GM19193 (cell line): ENCODE data around the gene TMEM59.

ENCODE experiments used
- POLR2A ChIP-seq: IDR thresholded peaks from 4 replicates; pipeline ENCODE4 v1.6.1; 2011; ENCODE audit not compliant: insufficient read depth, insufficient read length; ENCODE audit errors: extremely low read depth

Gene TMEM59

DNA sequence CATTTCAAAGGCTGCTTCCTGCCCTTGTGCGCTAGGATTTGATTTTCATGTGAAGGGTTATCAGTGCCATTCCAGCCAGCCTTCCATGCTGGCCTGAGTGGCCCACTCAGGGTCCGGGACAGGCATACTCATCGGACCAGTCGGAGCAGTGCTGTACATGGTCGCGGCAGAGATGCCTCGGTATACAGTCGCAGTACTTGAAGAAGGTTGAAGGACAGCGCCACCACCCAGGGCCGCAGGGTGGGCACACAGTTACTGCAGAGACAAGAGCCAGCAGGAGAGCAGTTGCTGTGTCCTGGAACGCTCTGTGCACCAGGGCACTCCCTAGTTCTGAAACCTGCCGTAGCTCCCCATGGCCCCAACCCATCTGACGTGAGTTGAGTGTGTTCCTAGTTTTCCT is 44.1 kb downstream of the TMEM59 start:
- TF ChIP-seq POLR2A, result no peak

DNA sequence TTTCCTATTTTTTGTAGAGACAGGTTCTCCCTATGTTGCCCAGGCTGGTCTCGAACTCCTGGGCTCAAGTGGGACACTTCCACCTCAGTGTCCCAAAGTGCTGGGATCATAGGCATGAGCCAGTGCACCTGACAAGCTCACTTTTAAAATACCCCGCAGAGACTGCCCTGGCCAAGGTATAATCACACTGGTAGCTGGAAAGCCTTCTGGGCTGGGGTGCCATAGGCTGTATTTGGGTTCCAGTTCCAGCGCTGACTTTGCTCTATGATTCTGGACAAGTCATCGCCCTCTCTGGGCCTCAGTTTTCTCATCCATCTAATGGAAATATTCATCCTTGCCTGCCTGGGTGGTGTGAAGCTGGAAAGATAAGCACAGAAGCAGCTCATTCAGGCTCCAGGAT is 45.4 kb downstream of the TMEM59 start:
- no peak for TF ChIP-seq POLR2A

DNA sequence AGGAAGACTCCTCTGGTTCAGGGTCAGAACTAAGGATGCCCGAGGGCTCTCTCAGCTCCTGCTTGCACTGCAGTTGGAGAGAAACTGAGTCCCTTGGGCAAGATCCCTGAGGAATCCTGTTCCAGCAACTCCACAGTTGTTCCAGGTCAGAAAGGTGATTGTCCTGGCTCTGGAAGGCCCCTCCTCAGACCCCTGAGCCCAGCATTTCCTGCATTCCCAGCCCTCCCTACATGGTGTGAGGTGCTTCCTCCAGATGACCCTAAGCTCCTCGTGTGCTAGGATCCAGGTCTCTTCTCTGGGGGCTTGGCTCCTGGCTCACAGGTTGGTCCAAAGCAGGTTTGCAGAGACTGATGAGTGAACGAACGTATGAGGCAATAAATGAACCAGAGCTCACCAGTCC is 46.5 kb downstream of the TMEM59 start:
- TF ChIP-seq POLR2A, result no peak

DNA sequence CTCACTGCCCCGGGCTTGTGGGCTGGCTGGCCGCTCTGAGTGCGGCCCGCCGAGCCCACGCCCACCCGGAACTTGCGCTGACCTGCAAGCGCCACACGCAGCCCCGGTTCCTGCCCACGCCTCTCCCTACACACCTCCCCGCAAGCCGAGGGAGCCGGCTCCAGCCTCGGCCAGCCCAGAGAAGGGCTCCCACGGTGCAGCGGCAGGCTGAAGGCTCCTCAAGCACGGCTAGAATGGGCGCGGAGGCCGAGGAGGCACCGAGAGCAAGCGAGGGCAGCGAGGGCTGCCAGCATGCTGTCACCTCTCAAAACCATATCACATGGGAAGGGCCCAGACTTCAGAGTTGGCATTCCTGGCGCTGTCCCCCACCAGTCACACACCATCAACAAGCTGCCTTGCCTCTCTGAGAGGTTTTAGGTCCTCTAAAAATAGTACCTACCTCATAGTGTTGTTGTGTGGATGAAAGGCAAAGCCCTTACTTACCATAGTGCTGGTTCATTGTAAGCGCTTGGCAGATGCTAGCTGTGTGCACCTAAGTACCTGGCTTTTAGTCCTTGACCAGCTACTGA is 48.4 kb downstream of the TMEM59 start:
- TF ChIP-seq POLR2A, result no peak

DNA sequence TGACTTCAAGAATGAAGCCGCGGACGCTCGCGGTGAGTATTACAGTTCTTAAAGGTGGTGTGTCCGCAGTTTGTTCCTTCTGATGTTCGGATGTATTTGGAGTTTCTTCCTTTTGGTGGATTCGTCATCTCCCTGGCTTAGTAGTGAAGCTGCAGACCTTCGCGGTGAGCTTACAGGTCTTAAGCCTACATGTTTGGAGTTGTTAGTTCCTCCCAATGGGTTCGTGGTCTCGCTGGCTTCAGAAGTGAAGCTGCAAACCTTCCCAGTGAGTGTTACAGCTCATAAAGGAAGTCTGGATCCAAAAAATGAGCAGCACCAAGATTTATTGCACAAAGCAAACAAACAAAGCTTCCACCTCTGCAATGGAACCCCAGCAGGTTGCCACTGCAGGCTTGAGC is 49.8 kb downstream of the TMEM59 start:
- TF ChIP-seq POLR2A, result no peak

DNA sequence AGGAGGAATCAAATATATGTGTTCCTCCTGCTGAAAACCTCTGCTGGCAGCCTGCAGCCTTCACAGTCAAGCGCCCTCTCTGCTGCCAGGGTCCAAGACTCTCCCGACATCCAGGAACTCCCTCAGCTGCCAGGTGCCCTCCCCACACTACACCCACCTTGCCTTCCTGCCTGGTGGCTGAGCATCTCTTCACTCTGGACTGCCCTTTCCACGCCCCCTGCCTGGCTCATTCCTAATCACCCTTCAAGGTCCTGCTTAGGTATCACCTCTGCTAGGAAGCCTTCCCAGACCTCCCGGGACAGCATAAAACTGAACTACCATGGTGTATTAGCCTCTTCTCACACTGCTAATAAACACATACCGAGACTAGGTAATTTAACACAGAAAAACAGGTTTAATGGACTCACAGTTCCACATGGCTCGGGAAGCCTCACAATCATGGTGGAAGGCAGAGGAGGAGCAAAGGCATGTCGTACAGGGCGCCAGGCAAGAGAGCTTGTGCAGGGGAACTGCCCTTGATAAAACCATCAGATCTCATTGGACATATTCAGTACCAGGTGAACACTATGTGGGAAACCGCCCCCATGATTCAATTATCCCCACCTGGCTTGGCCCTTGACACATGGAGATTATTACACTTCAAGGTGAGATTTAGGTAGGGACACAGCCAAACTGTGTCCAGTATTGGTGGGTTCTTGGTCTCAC is 50.3 kb downstream of the TMEM59 start:
- no peak for TF ChIP-seq POLR2A

DNA sequence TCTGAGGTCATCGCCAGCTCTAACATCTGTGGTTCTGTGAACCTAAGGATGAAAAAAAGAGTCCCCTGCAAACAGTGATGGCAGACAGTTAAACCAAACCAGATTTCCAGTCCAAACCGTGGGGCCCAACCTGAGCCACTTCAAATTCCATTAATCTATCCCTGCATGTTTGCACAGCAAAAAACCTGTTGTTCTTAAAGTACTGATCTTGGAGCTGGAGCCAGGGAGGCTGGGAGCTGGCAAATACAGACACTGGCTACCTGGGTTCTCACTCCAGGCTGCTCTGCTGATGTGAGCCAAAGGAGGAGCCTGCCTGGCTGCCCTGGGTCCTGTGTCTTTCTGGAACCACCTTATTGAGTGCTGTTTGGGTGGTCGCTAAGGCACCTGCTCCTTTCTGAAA is 51.4 kb downstream of the TMEM59 start:
- TF ChIP-seq POLR2A, result no peak

DNA sequence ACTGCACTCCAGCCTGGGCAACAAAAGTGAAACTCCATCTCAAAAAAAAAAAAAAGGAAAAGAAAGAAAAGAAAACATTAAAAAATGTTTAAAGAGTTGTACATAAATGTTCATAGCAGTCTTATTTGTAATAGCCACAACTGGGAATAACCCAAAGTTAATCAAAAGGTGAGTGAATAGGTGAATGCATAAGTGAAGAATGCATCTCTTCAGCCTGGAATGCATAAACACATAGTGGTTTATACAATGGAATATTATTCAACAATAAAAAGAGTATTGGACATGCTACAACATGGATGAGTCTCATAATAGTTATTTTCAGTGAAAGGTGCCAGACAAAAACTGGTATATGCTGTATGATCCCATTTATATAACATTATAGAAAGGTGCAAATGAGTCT is 53.1 kb downstream of the TMEM59 start:
- TF ChIP-seq POLR2A, result no peak

DNA sequence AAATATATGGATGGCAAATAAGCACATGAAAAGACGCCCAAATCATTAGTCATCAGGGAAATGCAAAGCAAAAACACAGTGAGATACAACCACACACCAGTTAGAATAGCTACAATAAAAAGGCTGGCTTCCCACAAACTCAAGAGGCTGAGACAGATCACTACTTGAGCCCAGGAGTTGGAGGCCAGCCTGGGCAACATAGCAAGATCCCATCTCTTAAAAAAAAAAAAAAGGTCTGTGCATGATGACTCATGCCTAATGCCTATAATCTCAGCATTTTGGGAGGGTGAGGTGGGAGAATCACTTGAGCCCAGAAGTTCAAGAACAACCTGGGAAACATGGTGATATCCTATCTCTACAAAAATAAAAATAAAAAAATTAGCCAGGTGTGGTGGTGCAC is 54.8 kb downstream of the TMEM59 start:
- no peak for TF ChIP-seq POLR2A

DNA sequence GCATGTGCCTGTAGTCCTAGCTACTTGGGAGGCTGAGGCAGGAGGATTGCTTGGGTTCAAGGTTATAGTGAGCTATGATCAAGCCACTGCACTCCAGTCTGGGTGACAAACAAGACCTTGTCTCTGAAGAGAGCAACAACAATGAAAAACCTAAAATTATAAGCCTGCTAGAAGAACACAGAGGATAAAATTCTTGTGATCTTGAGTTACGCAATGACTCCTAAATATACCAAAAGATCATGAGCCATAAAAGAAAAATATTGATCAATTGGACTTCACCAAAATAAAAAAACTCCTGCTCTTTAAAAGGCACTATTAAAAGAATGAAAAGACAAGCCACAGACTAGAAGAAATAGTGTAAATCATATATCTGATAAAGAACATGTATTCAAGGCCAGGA is 57.3 kb downstream of the TMEM59 start:
- no peak for TF ChIP-seq POLR2A

DNA sequence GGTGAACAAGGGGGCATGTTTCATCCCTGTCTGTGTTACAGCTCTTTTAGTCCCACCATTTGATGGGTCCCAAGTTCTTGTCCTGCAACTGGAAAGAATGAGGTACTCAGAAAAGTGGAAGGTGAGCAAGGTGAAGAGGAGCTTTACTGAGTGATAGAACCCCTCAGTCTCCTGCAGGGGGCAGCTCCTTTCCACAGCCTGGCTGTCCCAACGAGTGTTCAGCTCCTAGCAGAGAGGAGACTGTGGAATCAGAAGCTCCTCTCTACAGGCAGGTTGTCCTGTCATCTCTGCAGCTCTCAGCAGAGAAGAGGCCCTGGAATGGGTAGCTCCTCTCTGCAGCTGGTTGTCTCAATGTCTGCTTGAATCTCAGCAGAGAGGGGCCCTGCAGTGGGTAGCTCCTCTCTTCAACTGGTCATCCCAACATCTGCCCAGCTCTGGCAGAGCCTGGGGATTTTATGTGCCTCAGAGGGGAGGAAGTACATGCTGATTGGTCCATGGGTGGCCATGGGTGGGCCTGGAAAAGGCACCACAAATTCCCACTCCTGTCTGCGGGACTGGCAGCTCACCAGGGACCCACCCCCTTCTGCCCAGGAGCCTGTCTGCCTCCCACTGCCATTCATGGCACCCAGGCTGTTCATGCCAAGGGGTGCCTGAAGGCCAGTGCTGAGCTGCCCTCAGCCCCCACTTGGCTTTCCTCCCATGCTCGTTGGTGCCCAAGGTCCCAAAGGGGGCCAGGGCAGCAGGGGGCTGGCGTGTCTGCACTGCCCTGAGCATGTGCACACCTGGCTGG is 60.7 kb downstream of the TMEM59 start:
- no peak for TF ChIP-seq POLR2A

DNA sequence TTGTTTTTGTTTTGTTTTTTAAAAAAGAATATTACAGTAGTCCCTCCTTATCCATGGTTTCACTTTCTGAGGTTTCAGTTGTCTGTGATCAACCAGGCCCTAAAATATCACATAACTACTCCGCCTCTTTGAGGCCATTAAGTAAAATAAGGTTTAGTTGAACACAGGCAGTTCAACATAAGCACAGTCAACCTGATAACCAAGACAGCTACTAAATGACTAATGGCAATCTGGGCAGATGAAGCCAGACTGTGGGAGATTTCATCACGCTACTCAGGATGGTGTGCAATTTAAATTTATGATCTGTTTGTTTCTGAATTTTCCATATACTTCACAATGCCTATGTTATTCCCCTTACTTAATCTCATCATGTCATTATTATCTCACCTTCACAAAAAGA is 65.1 kb downstream of the TMEM59 start:
- TF ChIP-seq POLR2A, result no peak

DNA sequence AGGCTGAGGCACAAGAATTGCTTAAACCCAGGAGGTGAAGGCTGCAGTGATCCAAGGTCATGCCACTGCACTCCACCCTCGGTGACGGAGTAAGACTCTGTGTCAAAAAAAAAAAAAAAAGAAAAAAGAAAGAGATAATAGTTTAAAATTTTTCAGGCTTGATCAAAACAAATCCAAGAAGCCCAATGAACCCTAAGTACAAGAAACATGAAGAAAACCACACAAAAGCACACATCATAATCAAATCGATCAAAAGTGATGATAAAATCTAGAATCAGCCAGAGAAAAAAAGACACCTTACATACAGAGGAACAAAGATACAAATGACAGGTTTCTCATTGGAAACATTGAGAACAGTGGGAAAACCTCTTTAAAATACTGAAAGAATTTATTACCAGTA is 66.5 kb downstream of the TMEM59 start:
- no peak for TF ChIP-seq POLR2A

DNA sequence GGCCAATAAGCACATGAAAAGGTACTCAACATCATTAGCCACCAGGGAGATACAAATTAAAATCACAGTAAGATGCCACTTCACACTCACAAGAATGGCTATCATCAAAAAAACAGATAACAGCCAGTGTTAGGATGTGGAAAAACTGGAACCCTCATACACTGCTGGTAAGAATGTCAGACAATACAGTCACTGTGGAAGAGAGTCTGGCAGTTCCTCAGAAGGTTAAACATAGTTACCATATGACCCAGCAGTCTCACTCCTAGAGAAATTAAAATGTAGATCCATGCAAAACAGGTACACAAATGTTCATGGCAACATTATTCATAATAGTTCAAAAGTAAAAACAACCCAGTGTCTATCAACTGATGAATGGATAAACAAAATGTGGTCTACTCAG is 68.3 kb downstream of the TMEM59 start:
- TF ChIP-seq POLR2A, result no peak

DNA sequence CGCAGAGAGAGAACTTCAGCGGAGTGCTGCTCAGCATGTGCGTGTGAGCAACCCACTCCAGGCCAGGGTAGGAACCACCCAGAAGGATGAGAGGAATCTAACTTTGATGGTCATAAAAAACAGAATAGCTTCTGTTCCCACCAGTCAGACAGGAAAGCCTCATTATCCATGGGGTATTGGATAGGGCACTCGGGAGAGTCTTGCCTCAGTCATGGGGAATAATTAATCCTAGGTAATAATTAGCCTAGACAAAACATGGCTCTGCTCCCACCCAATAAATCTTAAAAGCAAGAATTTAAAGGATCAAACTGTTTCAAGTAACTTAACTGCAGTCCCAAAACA is 70.3 kb downstream of the TMEM59 start:
- TF ChIP-seq POLR2A, result no peak
